BJ (cell line): ENCODE results near the gene RASGRF1. TPM values are rescaled to one million over a fixed set of nuclear protein-coding genes. Genes with fewer than 3 reads are reported as not detected.

Experiments
- CTCF ChIA-PET: fragments of 350-600 bp; formaldehyde crosslinking; extraction: SDS; loops from one replicate; lab custom pipeline; 2021; ENCODE audit warnings: antibody characterized with exemption, inconsistent platforms; lab: Yijun Ruan, JAX
- POLR2A ChIA-PET: fragments of 300-600 bp; sonication (Branson Sonifier 250); formaldehyde crosslinking; extraction: SDS; loops from one replicate; lab custom pipeline; 2021; ENCODE audit warnings: antibody characterized with exemption; lab: Charles Lee
- DNase-seq: peaks from one replicate; pipeline ENCODE4 v3.0.0-alpha.2; 2011; ENCODE audit warnings: low read depth
- H3K27me3 ChIP-seq: 2 replicates; pipeline ENCODE4 v1.6.0; 2011; ENCODE audit warnings: low read length; ENCODE audit not compliant: control insufficient read depth, insufficient read depth
- H3K36me3 ChIP-seq: 2 replicates; pipeline ENCODE4 v1.5.1; 2011; ENCODE audit warnings: low read length; ENCODE audit not compliant: control insufficient read depth, insufficient read depth
- H3K4me3 ChIP-seq: 2 replicates; pipeline ENCODE4 v1.5.1; 2011; ENCODE audit warnings: low read depth, mild to moderate bottlenecking, control low read depth, low read length
- polyA plus RNA-seq: library from polyadenylated mRNA; depleted of rRNA; stranded (reverse); fragments of >200 nt; gene quantifications from 2 replicates; pipeline ENCODE4 v1.2.3, GENCODE V29; 2011
- TF ChIP-seq, protein P1 (sequence below): IDR thresholded peaks from 2 replicates; pipeline ENCODE4 v1.5.1; 2011; ENCODE audit warnings: low read depth, mild to moderate bottlenecking, control low read depth, inconsistent platforms, low read length, moderate library complexity; ENCODE audit not compliant: insufficient read depth

Gene RASGRF1
- polyA plus RNA-seq, 1 experiment: 0.31 TPM

- Histone ChIP-seq H3K36me3 (no peaks in the 10 kb centered on the region), H3K4me3 (no peak overlapping the region), H3K27me3 (peaks cover 2% of the 10 kb centered on the region; the same call in 1 of the 2 replicates)
- ChIA-PET CTCF (no interaction called here), POLR2A (no interaction called here)
- TF ChIP-seq, protein P1, sequence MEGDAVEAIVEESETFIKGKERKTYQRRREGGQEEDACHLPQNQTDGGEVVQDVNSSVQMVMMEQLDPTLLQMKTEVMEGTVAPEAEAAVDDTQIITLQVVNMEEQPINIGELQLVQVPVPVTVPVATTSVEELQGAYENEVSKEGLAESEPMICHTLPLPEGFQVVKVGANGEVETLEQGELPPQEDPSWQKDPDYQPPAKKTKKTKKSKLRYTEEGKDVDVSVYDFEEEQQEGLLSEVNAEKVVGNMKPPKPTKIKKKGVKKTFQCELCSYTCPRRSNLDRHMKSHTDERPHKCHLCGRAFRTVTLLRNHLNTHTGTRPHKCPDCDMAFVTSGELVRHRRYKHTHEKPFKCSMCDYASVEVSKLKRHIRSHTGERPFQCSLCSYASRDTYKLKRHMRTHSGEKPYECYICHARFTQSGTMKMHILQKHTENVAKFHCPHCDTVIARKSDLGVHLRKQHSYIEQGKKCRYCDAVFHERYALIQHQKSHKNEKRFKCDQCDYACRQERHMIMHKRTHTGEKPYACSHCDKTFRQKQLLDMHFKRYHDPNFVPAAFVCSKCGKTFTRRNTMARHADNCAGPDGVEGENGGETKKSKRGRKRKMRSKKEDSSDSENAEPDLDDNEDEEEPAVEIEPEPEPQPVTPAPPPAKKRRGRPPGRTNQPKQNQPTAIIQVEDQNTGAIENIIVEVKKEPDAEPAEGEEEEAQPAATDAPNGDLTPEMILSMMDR: no peak
- DNase-seq: no peak
Measured at GRCh38 chr15:79083154-79083553, 7.4 kb downstream of the RASGRF1 start.

DNA sequence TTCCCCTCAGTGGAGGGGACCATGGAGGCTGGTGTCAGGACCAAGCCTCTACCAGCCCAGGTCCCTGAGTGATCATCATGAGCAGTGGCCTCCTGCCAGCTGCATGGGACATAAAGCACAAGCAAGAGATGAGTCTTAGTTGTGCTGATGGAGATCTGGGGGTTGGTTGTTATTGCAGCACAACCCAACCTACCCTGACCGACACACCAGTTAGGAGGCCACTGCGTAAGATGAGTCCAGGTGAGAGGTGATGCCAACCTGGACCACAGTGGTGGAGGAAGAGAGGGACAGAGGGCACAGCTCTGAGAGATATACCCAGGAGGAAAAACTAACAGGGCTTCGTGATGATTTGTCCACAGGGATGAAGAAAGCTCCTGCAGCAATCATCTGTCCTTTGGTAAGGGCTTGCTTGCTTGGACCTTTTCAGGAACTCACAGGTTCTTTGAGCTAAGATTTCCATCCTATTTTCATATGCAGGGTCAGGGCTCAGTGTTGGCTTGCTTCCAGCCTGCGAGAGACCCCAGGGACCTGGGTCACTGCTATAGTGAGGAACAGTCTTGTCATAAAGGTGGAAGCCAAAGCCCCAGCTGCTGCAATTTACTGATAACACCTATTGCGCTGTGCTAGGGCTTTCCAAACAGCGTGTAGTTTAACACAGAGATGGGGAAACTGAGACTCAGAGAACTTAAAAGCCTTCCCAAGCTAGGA is 8.1 kb downstream of the RASGRF1 start:
- POLR2A ChIA-PET: no interaction called here
- H3K4me3 ChIP-seq: no peak overlapping the region
- no peak for DNase-seq
- TF ChIP-seq, protein P1: no peak
- peaks cover 2% of the 10 kb centered on the region; the same call in 1 of the 2 replicates for H3K27me3 ChIP-seq
- no peaks in the 10 kb centered on the region for H3K36me3 ChIP-seq
- CTCF ChIA-PET: no interaction called here

GRCh38 chr15:79078763-79079410 is 11.7 kb downstream of the RASGRF1 start:
- ChIA-PET POLR2A (no interaction called here), CTCF (no interaction called here)
- no peak for DNase-seq
- H3K36me3 ChIP-seq: no peaks in the 10 kb centered on the region
- no peaks in the 10 kb centered on the region for H3K27me3 ChIP-seq
- TF ChIP-seq, protein P1: no peak
- H3K4me3 ChIP-seq: no peak overlapping the region

GRCh38 chr15:79078003-79078402 is 12.6 kb downstream of the RASGRF1 start:
- ChIA-PET POLR2A (no interaction called here), CTCF (no interaction called here)
- H3K27me3 ChIP-seq: no peaks in the 10 kb centered on the region
- TF ChIP-seq, protein P1: no peak
- no peaks in the 10 kb centered on the region for H3K36me3 ChIP-seq
- DNase-seq: no peak
- H3K4me3 ChIP-seq: no peak overlapping the region

DNA sequence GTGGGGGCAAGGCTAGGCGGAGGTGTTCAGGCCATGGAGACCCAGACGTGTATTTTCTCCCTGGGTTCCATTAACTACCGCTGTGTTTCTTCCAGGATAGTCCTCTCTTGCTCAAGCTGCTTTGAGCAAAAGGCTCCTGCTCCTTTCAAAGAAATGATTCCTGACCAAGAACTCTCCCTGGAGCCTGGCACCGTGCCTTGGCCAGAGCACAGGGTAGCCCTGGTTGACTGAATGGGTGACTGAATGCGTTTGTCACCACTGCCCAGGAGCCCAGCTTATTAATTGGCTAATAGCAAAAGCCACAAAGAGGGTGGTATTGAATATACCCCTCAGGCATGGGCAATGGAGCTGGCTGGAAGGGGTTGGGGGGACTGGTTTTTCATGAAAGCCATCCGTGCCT is 13.9 kb downstream of the RASGRF1 start:
- H3K4me3 ChIP-seq: no peak overlapping the region
- H3K27me3 ChIP-seq: no peaks in the 10 kb centered on the region
- ChIA-PET POLR2A (no interaction called here), CTCF (no interaction called here)
- H3K36me3 ChIP-seq: no peaks in the 10 kb centered on the region
- DNase-seq: no peak
- TF ChIP-seq, protein P1: no peak
